ENCODE measurements around the gene PSG1.
"Not testable (repeated sequence)": the region's sequence is repeated elsewhere in the genome, so short reads cannot be mapped to it uniquely, and the experiment has no call there.

The PSG1 gene

GRCh38 chr19:42880621-42881020, 1.1 kb upstream of the PSG1 start:
- DNase-seq = not testable (repeated sequence)

GRCh38 chr19:42876596-42876995, 2.9 kb downstream of the PSG1 start:
- DNase-seq = not testable (repeated sequence)

GRCh38 chr19:42875881-42876280, 3.6 kb downstream of the PSG1 start:
- DNase-seq = not testable (repeated sequence)

- DNase-seq = not testable (repeated sequence)
These were observed 4.4 kb downstream of the PSG1 start for GRCh38 chr19:42874901-42875813.

GRCh38 chr19:42874136-42874535, 5.4 kb downstream of the PSG1 start:
- DNase-seq = not testable (repeated sequence)

GRCh38 chr19:42872608-42873007, 6.9 kb downstream of the PSG1 start:
- DNase-seq = peak in 1 of 2 experiments; percentile 2

- DNase-seq = no peak
These were observed 22.0 kb downstream of the PSG1 start for GRCh38 chr19:42857544-42857867.

- DNase-seq = peak in 1 of 2 experiments; percentile 63
These were observed 22.5 kb downstream of the PSG1 start for GRCh38 chr19:42856866-42857543.

- DNase-seq = not testable (repeated sequence)
These were observed 24.8 kb downstream of the PSG1 start for GRCh38 chr19:42854745-42855144.

GRCh38 chr19:42853231-42853630, 26.3 kb downstream of the PSG1 start:
- not testable (repeated sequence) for DNase-seq

- DNase-seq = not testable (repeated sequence)
These were observed 26.7 kb downstream of the PSG1 start for GRCh38 chr19:42852821-42853220.

GRCh38 chr19:42851718-42852280, 27.7 kb downstream of the PSG1 start:
- DNase-seq = not testable (repeated sequence)

GRCh38 chr19:42850981-42851717, 28.4 kb downstream of the PSG1 start:
- DNase-seq = no peak

- DNase-seq = no peak
These were observed 32.9 kb downstream of the PSG1 start for GRCh38 chr19:42846597-42846996.

GRCh38 chr19:42843631-42844030, 35.9 kb downstream of the PSG1 start:
- DNase-seq = not testable (repeated sequence)

GRCh38 chr19:42832746-42833442, 46.6 kb downstream of the PSG1 start:
- DNase-seq = not testable (repeated sequence)

- DNase-seq = not testable (repeated sequence)
These were observed 47.4 kb downstream of the PSG1 start for GRCh38 chr19:42832023-42832680.

GRCh38 chr19:42831221-42832019, 48.1 kb downstream of the PSG1 start:
- DNase-seq = no peak

GRCh38 chr19:42821306-42821977, 58.1 kb downstream of the PSG1 start:
- DNase-seq = peak; percentile 91 to 92

GRCh38 chr19:42819960-42820650, 59.4 kb downstream of the PSG1 start:
- DNase-seq = peak; percentile 72
